GM21723 (cell line): ENCODE measurements around the gene RABGAP1L.
"Not testable (repeated sequence)": the region's sequence is repeated elsewhere in the genome, so short reads cannot be mapped to it uniquely, and the experiment has no call there.

Experiments
- ATAC-seq: cut with Tn5 transposase; IDR thresholded peaks from one replicate; pipeline ENCODE4 v1.9.1; 2021; ENCODE audit warnings: mild to moderate bottlenecking, moderate library complexity; ENCODE audit not compliant: unreplicated experiment

RABGAP1L gene

DNA sequence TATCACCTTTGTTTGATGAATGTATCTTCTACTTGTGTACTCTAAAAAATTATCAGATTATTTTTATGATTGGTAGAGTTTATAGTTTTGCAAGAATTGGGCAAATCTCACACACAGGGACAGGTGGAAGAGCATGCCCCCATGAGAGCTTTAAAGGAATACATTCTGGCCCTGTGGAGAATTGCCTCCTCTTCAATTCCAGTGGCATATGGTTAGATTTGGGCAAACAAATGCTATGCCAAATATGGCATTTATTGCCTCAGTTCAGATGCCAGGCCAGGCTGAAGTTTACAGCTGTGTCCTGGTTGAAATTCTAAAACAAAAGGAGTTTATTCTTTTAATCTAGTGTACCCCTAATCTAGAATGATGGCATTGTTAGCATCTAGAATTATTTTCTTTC, 678.1 kb downstream of the RABGAP1L start:
- ATAC-seq, result no peak

- no peak for ATAC-seq
Observed at GRCh38 chr1:174839211-174839610, 679.9 kb downstream of the RABGAP1L start.

DNA sequence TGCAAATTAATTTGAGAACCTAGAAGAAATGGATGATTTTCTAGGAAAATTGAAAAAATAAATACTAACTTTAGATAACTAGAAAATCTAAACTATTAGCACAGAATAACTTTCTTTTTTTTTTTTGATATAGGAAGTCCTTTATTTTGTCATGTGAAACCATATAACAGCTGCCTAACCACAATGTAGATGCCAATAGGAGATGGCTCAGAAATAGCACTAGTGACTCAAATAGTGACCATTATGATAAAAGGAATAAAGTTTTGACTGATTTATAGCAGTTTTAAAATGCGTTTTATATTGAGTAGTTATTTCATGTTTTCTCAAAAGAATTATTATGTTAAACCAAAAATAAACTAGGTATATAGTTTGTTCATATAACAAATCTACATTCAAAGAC, 682.4 kb downstream of the RABGAP1L start:
- ATAC-seq, result peak; percentile 56

GRCh38 chr1:174848593-174849560, 689.6 kb downstream of the RABGAP1L start:
- not testable (repeated sequence) for ATAC-seq

DNA sequence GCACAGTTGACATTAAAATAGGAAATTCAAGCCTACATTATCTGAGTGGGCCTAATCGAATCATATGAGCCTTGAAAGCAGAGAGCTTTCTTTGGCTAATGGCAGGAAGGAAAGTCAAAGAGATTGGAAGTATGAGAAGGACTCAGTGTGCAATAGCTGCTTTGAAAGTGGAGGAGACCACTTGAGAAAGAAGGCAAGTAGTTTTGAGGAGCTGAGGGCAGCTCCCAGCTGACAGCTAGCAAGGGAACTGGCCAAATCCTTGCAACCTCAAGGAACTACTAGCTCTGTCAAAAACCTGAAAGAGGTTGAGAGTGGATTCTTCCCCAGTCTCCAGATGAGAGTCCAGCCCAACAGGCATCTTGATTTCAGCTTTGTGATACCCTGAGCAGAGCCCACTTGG, 691.4 kb downstream of the RABGAP1L start:
- ATAC-seq, result no peak

DNA sequence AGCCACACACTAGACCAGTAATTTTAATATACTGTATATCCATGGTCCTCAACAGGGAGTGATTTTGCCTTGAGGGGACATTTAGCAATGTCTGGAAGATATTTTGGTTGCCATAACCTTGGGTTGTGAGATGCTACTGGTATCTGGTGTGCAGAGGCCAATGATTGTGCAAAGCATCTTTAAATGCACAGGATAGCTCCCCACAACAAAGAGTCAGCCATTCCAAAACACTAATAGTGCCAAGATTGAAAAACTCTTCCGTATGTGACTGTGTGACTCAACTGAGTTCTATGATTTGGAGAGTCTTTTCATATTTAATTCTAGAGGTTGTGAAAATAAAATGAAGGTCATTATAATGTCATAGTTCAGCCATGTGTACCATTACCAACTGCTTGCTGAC, 699.0 kb downstream of the RABGAP1L start:
- no peak for ATAC-seq

- no peak for ATAC-seq
Observed at GRCh38 chr1:174870319-174870718, 711.0 kb downstream of the RABGAP1L start.

GRCh38 chr1:174871886-174872285, 712.6 kb downstream of the RABGAP1L start:
- ATAC-seq, result no peak

DNA sequence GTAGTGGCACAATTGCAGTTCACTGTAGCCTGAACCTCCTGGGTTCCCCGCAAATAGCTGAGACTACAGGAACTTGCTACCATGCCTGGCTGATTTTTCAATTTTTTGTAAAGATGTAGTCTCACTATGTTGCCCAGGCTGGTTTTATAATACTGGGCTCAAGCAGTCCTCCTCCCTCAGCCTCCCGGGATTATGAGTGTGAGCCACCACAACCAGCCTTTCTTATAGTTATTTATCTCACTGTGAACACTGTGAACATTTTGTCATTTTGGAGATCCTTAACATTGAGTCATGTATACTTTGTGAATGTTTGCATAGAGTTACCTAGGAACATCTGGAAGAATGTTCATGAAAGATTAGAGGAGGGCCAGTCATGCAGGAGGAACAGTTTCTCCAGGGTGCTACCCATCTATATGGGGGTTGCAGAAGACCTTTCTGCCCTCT, 713.3 kb downstream of the RABGAP1L start:
- ATAC-seq, result no peak

GRCh38 chr1:174874331-174875053, 715.2 kb downstream of the RABGAP1L start:
- ATAC-seq, result peak; percentile 70

DNA sequence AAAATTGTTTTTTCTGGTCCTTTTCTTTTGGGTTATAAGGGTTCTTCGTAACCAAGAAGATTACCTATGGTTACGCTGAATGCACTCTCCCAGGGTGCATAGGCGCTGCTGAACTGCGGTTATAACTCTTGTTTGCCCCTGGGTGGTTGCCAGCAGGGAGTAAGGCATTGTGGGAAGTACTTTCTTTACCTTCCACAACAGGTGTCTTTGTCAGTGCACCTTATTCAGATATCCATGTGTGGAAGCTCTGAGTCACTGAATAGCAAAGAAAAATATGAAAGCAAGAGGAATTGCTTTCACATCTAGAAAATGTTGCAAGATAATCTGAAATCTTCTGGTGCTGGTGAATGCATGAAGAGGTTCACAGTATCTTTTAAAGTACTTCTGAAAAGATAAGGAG, 716.0 kb downstream of the RABGAP1L start:
- no peak for ATAC-seq

- ATAC-seq, result no peak
Observed at GRCh38 chr1:174877208-174877673, 717.9 kb downstream of the RABGAP1L start.

DNA sequence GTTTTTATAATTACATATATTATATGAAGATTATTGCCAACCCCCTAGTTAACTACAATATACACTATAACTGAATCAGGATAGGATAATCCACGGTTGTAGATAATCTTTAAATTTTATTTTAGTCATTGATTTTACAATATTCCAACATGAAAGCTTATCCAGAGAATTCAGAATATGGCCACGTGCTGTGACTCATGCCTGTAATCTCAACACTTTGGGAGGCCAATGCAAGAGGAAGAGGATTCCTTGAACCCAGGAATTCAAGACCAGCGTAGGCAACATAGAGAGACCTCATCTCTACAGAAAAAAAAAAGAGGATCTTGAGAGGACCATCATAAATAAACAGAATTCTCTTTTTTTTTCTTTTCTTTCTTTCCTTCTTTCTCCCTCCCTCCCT, 720.9 kb downstream of the RABGAP1L start:
- ATAC-seq, result no peak

DNA sequence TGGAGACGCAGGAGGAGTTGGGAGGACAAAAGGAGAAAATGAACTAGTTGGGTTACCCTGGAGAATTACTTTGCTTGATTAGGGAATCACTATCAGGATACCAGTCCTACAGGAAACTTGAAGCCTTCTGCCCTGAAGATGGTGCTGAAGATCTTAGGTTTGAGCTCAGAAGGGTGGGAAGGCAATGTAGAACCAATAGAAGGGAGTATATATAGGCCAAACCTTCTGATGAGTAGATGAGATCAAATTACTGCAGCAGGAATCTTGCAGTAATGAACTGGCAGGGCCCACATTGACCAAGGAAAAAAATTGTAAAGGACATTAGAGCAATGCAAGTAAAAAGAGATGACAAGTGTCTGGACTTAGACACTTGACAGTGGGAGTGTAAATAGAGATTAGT, 724.1 kb downstream of the RABGAP1L start:
- ATAC-seq, result no peak

DNA sequence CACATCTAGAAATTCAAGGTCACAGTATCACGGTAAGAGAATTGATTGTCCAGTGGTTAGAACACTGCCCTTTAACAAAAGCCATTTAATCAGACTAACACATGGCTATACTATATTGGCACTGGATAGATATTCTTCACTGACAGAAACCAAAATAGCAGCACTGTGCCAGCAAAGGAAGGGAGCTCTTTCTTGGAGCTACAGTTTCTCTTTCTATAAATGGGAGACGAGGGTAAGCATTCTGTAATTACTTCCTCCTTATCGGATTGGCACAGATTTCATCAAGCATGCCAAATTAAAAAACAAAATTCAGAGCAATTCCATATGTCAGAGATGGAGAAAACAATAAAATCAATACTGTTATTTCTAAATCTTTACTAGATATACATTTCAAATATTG, 724.7 kb downstream of the RABGAP1L start:
- no peak for ATAC-seq

- no peak for ATAC-seq
Observed at GRCh38 chr1:174884566-174884965, 725.2 kb downstream of the RABGAP1L start.

DNA sequence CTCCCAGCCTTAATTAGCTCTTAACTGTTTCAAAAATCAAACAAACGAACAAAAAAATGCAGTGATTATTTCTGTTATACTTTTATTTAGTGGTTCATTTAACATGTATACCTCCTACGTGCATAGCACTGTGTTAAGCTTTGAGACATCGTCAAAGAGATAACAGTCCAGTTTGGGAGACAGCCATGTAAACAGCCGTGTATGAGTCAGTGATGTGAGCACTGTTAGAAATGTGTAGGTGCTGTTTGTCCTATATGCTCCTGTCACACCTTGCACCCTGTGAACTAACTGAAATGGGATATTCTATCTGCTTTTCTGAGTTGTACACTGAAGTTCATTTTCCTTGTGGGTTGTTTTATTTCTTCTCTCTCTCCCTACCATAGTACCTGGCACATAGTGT, 730.7 kb downstream of the RABGAP1L start:
- no peak for ATAC-seq

- no peak for ATAC-seq
Observed at GRCh38 chr1:174892016-174892415, 732.7 kb downstream of the RABGAP1L start.

GRCh38 chr1:174894117-174894762, 734.9 kb downstream of the RABGAP1L start:
- no peak for ATAC-seq

DNA sequence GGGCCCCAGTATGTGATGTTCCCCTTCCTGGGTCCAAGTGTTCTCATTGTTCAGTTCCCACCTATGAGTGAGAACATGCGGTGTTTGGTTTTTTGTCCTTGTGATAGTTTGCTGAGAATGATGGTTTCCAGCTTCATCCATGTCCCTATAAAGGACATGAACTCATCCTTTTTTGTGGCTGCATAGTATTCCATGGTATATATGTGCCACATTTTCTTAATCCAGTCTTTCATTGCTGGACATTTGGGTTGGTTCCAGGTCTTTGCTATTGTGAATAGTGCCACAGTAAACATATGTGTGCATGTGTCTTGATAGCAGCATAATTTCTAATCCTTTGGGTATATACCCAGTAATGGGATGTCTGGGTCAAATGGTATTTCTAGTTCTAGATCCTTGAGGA, 736.3 kb downstream of the RABGAP1L start:
- ATAC-seq, result not testable (repeated sequence)

DNA sequence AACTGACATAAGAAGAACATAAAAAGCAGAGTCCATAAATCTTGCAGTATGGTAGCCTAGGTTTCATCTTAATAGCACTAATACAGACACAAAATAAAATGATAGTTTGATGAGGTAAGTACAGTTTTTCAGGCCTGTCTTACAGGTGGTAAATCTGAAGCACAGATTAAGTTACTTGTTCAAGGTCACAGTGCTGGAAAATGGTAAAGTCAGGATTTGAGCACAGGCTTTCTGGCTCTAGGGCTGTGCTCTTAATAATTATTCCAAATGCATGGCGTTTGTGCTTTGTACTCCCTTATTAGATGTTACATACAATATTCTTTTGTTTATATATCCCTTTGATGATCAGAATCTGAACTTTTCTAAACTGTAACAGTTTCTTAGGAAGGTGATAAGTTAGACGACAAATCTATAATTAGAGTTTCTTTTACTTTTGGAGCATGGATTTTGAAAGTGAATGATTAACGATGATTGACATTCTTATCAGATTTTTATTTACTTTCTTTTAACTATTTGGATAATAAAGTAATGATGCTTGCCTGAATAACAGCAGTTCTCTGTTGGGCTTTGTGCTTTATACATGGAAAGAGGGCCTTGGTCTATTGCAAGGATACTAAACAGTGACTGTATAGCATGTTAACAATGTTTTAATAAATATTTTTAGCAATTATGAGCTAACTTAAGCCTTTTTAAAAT, 738.9 kb downstream of the RABGAP1L start:
- ATAC-seq, result no peak
